Fibroblast of upper back skin (primary cell): ENCODE data around the gene MLIP.

ENCODE experiments used
- DNase-seq: peaks from one replicate; pipeline ENCODE4 v3.0.0-alpha.2; 2013

The MLIP gene

DNA sequence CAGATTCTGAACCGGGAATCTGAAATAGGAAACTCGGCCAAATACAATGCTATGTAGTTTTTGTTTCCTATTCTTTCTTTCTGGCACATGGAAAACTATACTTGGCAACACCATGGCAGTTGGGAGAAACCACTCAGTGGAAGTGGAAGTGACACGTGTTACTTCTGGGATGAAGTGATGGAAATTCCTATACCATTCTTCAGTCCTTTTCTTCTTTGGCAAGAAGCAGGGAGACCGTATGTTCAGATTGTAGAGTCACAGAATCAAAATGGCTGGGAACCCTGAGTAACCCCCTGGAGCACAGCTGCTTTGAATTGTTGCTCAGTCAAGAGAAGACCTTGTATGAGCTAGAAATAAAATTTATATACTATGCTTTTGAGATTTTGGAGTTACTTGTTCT, 178.2 kb downstream of the MLIP start:
- DNase-seq, result peak; percentile 29

DNA sequence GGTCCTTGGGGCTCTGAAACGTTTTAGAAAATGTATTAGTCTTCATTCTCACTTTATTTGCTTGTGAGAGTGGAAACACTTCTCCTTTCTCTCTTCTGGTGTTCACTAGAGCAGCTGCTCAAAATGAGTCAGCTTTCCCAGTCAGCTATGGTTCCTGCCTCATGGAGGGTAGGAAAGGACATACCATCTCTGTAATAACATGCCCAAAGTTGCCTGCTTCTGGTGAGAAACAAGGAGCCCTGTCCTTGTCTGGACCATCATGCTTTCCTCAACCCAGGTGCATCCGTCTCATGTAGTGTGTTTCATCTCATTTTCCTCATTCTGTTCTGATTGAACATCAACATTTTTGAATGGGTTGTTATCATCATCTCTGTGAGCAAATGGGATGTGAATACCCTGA, 179.9 kb downstream of the MLIP start:
- DNase-seq, result peak; percentile 73

DNA sequence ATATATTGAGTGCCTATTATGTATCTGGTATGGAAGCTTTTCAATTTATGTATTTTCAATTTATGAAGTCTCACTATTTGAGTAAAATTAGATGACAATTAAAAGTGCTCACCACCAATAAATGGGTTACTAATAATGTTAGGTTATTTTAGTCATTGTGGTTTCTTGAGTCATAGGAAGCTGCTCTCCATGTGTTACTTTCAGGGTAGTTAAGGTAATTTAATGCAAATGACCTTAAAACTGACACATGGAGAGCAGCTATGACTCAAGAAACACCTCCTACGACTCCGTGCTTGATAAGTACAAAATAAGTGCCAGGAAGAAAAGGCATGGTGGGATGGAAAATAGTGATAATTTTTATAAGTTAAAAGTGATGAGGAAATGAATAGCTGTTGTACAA, 180.5 kb downstream of the MLIP start:
- peak; percentile 73 for DNase-seq

DNA sequence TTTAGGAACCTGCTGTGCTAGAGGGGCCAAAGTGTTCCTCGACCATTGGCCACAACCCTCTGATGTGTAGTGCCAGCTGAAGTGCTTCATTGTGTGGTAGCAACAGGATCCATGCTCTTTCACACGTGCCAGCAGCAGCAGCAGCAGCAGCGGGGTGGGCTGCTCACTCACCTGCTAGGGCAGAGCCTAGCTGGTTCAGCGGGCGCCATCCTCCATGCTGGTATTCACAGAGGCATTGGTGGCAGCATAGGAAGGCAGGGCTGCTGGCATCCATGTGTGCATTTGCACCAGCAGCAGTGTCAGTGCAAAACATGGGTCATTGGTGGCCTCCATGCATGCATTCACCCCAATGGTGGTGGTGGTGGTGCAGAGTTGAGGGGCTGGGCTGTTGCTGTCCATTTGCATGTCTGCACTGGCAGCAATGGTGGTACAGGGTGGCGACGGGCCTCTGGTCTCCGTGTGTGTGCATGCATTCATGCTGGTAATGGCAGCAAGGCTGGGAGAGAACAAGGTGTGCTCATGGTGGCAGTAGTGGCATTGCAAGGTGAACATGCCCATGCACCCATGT, 183.8 kb downstream of the MLIP start:
- DNase-seq, result no peak

DNA sequence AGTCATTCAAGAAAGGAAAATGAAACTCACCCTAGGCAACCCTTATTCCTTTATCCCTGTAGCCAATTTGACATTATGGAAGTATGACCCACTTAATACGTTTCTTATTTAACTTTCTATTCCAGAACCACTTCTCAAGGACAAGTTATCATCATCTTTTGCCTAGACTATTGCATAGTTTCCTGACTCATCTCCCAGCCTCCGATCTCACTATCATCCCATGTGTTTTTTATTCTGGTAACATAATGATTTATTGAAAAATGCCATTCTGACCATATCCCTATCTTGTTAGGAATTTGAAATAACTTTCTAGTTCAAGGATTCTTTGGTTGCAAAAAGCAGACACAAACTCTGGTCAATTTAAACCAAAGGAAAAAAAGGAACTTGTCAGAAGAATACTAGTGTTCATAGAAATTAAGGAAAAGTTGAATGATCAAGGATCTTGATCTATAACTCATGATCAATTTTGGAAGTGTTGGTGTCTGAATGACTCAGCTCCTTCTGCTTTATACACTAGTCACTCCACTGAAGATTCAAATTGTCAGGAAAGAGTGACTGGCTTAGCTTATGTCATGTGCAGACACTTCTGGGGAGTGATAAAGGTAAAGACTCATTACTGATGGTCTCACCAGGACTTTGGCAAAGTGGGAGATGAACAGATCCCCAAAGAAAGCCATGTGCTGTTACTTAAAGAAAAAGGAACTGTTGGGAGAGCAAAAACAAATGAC, 188.5 kb downstream of the MLIP start:
- peak; percentile 90 for DNase-seq

DNA sequence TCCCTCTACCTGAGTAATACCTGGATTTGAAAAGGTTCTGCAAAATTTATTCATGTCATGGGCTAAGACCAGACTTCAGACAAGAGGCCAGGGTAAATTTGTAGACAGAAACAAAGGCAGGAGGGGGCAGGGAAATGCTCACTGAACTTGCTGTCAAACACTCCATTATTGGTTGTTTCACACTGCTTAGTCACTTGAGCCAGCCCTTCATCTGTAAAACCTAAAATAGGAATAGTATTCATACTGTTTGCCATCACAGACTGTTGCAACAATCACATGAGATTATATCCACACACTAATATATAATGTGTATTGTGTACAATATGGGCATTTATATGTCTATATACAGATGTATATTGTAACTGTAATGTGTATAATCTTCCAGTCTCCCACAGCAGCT, 190.5 kb downstream of the MLIP start:
- DNase-seq, result no peak

DNA sequence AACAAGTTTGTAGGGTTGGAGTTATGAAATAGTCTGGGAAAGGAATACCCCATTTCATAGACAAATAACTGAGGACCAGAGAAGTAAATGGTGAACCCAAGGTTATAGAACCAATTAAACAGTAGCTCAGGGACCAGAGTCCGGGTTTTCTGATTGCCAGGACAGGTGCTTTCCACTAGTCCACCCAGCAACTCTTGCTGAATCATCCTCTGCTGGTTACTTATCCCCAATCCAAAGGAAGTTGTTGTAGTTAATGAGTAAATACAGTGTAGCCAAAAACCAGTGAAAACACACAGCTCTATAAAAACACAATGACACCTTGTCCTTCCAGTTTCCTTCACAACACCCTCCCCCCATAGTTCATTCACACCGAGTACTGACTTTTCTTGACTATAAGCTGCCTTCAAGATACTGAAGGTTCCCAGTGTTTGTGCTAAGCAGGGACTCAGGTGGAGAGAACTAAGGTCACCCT, 196.2 kb downstream of the MLIP start:
- no peak for DNase-seq

DNA sequence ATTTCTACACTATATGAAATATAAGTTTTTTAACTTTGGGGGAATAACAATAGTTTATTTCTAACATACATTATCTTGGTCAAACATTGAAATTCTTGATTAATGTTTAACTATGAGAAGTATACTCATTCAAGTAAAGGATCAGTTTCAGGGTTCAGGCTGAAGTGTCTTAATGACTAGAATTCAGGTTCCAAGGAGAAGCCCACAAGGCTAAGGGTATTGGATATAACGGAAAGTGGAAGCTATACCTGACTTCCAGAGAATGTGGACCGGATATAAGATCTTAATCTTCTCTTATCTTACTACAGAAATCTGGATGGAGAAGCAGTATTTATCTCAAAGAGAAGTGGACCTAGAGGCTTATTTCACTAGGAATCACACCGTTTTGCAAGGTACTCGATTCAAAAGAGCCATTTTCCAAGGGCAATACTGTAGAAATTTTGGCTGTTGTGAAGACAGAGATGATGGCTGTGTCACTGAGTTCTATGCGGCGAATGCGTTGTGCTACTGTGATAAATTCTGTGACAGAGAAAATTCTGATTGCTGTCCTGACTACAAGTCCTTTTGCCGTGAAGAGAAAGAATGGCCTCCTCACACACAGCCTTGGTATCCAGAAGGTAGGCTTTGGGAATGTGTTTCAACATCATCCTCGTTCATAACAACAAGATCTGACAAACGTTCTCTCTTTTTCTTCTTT, 197.2 kb downstream of the MLIP start, which contains the start of gene TINAG:
Gene TINAG, plus strand, starts transcription at position 153 of the 697 bp plus-strand sequence. Its CDS starts 110 bp downstream, at position 263.
- no peak for DNase-seq

DNA sequence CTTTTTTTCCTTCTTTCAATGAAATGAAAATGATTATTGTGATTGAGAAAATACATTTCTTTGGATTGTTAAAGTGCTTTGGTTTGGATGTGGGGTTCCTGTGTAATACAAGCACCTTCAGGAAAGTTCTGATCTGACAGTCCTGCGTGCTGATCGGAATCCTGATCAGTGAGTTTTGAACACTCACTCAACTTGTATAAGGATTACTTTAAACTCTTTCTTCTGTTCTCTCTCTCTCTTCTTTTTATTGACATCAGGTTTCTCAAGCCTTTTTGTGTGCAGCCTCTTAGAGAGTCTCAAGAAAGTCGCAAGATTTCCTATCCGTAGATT, 197.7 kb downstream of the MLIP start:
- no peak for DNase-seq

DNA sequence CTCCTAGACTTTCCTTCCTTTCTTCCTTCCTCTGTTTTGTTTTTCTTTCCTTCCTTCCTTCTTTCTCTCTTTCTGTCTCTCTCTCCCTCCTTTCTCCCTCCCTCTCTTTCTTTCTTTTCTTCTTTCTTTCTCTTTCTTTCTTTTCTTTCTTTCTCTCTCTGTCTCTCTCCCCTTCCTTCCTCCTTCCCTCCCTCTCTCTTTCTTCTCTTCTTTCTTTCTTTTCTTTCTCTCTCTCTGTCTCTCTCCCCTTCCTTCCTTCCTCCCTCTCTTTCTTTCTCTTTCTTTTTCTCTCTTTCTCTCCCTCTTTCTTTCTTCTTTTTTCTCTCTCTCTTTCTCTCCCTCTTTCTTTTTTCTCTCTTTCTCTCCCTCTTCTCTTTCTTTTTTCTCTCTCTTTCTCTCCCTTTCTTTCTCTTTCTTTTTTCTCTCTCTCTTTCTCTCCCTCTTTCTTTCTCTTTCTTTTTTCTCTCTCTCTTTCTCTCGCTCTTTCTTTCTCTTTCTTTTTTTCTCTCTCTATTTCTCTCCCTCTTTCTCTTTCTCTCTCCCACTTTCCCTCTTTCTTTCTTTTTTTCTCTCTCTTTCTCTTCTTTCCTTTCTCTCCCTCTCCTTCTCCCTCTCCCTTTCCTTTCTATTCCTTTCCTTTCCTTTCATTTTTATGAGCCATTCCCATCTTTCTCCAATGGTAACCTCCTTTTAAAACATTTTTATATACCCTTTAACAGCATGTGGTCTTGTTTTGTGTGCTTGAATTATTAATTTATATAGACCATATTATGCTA, 199.3 kb downstream of the MLIP start:
- DNase-seq, result no peak

DNA sequence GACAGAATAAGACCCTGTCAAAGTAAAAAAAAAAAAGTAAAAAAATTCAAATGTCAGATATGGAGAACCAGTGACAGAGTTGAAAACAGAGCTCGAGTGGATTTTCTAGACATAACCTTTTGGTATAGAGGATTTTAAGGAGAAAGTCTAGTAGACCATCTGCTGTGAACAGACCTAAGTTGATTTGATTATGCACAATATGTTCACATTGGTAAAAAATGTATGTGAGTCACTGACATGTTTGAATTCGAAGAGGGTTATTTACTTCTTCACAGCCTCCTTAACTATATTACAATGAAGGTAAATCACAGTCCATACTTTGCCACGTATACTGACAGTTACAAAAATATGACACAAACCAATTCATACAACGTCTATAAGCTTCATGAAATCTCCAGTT, 204.4 kb downstream of the MLIP start:
- no peak for DNase-seq
